ENCODE data around the gene HSPA12A. TPM values are rescaled to one million over a fixed set of nuclear protein-coding genes. Genes with fewer than 3 reads are reported as not detected.

The HSPA12A gene
- polyA plus RNA-seq, 3 donors, result 32.7 to 56.5 (median 48.7) TPM

DNA sequence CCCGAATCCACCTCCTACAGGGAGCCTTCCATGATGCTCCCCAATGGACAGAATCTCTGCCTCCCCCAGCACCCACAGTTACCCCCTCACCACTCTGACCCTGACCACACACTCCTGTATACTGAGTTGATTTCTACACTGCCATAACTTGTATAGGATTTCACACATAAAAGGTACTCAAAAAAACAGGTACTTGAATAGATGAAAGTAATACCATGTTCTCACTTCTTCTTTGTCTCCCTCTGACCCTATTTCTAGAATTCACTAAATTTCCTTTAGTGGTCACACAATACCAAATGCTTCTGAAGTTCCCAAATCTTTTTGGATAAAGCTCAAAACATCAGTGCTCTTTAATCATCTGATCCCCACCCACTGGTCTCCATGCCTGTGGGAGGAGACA is 45.4 kb downstream of the HSPA12A start:
- no peak for DNase-seq

DNA sequence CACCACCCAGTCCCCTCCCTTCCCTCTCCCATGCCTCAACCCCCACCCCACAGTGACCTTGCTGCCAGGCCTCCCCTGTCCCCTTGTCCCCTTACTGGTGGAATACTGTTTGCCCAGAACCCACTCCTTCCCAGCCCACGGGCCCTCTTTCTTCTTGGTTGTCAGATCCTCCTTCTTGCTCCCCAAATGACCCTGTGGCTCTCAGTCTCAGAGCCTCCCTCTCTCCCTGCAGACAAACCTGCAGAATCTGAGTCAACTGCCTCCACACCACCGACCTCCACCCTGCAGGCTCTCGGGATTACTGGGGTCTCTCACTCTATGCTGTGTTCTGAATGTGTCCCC is 47.5 kb downstream of the HSPA12A start:
- no peak for DNase-seq

DNA sequence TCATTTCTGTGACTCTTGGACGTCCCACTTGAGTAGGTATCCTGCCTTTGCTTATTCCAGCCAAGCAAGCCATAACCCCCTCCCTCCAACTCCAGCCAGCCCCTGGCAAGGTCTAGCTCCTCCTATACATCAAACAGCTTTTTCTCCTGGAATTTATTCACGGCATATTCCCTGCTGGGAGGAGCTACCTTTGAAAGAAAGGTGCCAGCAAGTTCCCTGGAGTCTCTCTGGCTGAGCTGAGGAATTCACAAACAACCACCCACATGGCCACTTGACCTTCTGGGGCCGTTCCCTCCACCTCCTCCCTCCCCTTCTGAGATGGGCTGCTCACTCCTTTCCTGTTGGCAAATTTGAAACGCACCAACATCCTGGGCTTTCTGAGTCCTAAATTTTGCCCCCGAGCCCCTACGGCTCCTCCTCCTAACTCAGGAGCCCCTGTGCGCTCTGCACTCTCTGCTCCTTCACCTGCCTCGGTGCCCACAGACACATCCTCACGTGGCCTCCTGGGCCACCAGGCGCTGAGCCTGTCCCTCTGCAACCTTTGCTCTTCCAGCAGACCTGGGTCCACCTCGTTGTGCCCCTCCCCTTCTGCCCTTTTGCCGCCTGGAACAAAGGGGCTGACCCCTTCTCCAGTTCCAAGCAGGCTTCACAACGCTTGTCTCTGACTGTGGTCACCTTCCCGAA is 48.0 kb downstream of the HSPA12A start:
- DNase-seq, result no peak

DNA sequence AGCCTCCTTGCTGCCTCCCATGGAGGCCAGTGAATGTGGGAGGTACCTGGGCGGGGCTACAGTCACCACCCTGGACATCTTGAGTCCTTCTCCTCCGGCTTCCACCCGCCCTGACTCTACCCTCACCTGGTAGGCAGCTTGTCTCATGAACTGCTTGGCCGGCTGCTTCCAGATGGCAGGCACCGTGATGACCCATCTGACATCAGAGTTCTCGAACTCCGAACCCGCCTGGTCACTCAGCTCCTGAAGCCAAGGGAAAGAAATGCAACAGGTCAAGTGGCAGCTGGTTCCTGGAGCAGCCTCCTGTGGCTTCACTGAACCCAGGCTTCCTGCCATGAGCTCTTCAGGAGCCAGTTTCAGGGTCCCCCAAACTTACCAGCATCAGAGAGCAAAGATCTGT is 50.1 kb downstream of the HSPA12A start:
- DNase-seq, result no peak

DNA sequence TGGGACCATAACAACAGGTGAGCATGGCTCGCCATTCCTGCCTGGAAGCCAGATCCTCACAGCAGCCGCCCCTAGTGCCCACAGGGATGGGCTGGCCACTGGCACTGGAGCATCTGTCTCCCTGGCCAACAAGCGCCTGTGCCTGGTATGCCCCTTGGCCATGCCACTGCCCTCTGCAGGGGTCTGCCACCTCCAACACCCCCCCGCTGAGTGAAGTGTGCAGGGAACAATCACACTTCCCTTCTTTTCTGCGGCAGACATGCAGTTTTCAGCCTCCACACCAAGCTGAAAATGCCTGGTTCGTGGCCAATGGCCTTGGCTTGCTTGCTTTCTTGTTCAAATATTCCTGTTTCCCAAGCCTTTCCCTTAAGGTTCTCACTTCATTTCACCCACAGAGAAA is 50.7 kb downstream of the HSPA12A start:
- DNase-seq, result no peak

DNA sequence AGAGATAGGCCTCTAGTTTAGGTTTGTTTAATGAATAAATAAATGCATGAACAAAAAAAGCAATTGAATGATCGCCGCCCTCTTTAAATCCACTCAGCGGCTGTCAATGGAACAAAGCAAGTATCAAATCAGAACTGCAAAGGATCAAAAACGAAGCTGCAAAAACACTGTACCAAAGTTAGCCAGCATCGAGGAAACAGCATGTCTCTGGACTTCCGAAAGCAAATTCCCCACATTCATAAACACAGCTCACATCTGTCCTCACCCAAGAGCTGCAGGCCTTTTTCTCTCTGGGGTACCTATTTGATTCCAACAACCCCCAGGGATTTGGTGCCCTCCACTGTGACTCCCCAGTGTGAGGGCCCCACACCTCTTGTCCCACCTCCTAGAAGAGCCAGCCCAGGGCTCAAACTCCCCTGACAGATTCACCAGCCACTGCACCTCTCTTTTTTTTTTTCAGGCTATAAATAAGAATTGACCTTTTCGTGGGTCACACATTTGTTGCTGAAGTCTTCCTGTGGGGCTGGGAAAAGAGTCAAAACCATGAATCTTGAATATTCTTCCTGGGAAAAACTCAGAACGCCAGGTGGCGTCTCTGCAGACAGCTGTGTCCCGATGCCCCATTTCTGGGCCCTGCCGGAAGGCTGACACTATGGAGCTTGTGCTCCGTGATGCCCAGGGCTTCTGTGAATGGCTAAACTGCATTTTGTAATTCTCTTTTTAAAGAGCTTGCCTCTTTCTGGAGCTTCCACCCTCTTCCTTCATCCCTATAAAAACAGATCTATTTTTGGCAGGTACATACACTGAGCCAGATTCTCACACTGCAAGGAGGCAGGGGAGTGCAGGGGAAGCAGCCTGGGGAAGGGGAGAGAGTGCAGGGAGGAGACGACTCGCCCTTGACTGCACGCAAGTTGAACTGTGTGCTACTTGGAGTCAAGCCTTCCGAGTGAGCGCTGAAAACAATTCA is 51.7 kb downstream of the HSPA12A start:
- no peak for DNase-seq

DNA sequence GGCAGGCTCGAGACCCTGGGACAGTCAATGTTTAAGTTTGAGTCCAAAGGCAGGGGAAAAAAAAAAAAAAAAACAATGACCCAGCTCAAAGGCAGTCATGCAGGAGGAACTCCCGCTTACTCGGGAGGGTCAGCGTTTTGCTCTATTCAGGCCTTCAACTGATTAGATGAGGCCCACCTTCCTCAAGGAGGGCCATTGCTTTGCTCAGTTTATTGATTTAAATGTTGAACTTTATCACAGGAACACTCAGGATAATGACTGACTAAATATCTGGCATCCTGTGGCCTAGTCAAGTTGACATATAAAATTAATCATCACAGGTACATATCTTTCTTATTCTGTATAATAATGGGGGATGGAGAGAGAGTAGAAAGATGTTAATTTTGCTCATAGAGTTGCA is 52.6 kb downstream of the HSPA12A start:
- DNase-seq, result no peak

DNA sequence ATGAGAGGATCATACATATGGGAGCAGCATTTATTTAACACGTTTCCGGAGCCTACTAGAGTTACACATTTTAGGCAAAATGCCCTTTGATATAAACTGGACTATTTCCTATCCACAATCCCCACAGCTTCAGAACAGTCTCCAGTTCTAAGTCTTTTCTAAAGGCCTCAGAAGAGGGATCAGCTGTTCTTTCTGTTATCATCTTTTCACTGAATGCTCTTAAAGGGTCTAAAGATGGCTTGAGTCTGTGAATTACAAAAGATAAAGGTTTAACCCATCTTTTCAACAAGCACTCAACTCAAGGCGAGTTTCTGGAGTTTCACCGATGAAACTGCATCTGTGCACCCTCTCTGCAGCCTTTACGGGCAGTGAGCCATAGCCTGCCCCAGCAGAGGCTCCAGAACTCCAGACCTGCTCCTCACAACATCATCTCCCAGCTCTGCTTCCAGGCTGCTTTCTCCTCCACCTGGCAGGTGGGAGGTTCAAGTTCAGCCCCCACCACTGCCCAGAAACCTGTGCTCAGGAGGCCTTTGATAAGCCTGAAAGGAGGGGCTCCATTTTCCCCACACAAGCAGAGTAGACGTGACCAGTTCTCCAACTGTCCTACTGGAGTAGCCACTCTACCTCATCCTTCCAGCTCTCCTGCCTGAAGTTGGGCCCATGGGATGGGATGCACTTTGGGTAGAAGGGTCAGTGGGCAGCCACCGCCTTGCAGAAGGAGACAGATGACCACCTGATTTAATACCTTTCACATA is 53.4 kb downstream of the HSPA12A start:
- DNase-seq, result no peak

DNA sequence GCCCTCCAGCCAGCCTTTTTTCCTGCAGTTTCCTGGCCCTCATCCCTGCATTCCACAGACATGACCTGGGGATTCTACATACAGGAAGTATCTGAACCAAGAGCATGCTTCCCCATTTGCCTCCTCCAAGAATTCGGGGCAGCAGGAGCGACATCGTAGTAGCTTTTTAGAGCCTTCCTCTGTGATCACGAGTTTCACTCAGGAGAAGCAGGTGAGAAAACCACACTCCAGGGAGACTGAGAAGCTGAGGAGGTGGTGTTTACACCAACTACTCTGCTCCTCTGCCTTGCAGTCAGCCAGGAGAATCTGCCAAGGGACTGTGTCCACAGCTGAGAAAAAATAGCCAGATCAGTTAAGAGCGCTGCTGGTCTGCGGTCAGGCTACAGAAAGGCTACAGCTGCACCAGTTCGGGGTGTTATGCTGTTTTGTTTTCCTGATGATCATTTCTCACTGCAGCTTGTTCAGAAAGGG is 54.1 kb downstream of the HSPA12A start:
- no peak for DNase-seq

DNA sequence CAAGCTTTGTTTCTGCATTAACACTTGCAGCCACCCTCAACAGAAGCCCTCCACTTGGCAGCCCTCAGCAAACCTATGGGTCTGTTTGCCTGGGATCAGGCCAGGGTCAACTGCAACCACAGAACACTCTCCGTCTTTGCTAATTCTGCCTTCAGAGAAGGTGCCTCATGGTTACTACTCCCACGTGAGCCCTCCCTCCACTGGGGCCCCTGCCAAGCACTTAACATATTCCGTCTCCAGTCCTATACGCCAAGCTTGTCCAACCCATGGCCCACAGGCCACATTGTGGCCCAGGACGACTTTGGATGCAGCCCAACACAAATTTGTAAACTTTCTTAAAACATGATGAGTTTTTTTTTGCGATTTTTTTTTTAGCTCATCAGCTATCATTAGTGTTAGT is 54.7 kb downstream of the HSPA12A start:
- DNase-seq, result no peak

DNA sequence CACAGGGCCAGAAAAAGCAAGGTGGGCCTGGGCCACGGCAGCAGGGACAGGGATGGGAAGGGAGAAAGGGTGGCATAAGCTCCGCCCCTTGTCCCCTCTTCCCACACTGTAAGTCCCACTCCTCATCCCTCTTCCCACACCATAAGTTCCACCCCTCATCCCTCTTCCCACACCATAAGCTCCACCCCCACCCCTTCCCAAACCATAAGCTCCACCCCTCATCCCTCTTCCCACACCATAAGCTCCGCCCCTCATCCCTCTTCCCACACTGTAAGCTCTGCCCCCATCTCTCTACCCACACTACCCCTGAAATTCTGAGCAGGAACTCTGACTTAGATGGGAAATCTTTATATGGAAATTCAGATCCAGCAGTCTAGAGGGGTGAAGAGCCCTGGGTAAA is 55.7 kb downstream of the HSPA12A start:
- DNase-seq, result no peak

DNA sequence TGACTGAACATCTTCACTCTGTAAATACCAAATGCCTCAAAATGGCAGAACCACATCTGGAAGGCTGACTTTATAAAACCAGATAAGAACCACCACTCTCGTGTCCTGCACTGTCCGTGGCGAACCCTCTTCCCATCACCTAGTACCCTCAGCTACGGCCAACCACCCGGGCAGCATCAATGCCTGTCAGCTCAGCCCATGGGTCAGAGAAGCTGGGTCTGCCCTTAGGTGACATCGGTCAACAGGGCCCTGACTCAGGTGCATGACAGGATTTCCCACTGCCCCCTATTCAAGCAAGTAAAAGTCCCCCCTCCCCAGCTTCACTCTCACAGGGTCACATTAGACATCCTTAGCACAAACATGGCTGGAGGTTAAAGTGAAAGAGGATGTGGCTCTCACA is 56.6 kb downstream of the HSPA12A start:
- no peak for DNase-seq

DNA sequence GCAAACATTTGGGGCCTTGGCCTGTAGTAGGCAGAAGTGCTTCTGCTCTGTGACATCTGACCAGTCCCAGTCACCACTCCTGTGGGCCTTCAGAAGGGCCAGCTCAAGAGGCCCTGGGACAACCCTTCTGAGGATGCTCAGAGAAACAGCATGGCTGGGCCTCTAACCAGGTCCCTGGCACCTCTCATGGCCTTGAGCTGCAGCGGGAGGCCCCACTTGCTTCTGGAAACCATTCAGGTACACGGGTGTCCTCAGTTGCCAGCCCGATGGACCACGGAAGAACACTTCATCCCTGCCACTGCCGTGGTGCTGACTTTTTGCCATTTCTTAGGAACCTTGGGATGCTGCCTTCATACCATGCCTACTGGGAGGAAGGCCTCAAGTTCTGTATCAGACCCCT is 57.6 kb downstream of the HSPA12A start:
- no peak for DNase-seq

DNA sequence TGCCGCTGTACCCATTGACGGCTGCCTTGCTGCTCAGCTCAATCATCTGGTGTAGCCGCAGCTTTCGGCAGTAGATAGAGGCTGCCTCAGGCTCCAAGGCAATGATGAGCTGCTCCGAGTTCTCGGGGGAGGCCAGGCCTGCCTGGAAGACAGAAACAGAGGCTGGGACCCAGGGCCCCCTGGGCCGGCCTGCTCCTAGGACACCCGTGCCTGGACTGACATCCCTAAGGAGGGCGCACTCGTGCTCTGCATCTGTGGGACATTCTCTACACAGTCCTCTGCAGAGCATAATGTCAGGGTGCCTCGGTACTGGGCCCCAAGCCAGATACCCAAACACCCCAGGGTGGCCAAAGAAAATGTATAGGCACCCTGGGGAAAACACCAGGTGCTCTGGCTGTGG is 58.5 kb downstream of the HSPA12A start:
- no peak for DNase-seq

DNA sequence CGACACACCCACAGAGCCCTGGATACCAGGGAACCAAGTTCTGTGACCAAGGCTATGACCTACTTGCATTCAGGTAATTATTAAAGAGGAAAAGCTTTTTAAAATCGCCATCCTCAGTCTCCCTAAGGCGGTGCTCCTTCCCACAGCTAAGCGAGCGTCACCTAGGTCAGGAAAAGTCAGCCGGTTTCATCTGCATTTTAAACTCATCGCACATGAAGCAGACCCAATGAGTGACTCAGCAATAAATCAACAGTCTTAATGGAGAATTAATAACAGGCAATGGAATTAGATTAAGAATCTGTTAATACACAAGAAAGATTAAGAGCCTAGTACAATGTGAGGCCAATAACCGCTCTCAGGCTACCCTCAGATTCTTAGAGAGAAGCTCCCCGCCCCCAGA is 59.2 kb downstream of the HSPA12A start:
- DNase-seq, result no peak

DNA sequence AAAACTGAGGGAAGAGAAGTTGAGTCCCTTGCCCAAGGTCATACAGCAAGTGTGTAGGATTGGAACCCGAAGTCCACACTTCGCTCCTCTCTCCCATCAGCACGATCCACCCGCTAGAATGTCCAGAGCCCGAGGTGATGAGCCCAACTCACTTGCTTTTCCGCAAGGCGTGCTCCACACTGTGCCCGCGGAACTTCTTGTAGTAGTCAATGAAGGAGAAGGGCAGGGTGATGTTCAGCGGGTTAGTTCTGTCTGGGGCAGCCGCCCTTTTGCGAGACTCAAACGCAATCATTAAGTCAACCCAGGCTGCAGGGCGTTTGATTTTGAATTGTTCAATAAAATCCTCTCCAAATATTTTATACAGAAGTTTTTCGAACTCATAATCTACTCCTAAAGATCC is 63.0 kb downstream of the HSPA12A start:
- no peak for DNase-seq

DNA sequence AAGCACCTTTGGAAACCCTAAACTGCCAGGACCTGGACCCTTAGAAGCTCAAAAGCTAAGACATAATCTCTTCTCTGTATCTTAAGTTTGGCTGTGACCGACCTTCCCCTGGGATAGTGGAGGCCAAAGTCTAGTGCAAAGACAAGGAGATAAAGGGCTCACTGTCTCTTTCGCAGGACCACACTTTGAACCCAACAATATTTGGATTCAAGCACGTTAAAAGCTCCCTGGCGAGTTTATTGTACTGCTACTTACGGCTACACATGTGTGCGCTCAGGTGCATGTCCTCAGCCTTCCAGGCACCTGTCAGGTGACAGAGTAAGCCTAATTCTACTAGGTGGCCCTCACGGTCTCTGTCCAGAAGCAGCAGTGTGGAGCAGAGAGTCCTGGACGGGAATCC is 65.7 kb downstream of the HSPA12A start:
- DNase-seq, result no peak

DNA sequence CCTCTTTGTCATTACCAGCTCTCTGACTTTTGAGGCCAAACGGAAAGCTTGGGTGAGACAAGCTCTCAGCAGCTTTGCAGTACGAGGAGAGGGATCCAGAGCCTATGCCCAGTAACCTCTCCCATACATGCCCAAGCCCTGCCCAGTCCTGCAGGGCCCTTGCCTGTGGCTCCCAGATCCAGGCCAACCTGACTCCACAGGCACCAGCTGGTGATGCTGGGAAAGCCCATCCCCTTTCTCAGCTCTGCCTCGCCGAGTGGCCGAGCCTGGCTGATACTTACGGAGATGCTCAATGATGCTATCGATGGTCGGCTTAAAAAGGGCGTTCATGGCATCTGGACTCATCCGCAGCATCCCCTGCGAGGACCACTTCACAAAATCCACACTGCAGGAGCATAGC is 66.2 kb downstream of the HSPA12A start:
- no peak for DNase-seq

DNA sequence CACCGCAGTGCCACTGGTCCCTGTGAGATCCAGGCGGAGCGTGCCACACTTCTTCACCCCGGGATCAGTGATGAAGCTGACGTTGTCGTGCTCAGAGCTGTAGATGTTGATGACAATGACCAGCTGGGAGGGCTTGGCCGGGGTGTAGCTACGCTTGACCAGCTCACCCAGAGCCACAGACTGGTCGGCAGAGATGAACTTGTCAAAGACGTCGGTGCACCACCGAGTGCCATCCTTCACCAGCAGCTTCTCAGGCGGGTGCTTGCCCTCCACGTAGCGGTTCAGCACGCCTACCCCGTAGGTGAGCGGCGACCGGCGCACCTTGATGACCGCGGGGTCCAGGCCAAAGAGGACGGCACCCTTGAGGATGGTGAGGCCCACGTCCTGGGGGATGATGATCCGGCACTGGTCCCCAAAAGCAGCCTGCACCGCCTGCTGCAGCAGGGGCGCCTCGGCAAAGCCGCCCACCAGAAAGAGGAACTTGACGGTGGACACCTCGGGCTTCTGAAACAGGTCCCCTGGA is 67.4 kb downstream of the HSPA12A start:
- no peak for DNase-seq

DNA sequence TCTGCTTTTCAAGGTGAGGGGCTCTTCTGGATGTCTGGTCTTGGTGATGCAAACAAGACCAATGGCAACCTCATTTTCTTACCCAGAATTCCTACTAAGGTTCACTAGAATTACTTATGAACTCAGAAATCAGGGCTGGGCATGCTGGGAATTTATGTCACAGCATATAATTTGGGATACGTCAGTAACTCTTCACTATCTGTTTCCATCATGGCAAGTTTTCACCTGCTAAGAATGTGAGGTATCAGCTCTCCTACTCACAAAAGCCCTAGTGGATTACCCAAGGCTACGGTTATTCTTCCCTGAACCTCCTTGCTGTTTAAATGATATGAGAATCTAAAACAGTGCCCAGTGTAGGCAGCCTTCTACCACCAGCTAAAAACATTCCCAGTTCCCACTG is 68.5 kb downstream of the HSPA12A start:
- DNase-seq, result no peak

DNA sequence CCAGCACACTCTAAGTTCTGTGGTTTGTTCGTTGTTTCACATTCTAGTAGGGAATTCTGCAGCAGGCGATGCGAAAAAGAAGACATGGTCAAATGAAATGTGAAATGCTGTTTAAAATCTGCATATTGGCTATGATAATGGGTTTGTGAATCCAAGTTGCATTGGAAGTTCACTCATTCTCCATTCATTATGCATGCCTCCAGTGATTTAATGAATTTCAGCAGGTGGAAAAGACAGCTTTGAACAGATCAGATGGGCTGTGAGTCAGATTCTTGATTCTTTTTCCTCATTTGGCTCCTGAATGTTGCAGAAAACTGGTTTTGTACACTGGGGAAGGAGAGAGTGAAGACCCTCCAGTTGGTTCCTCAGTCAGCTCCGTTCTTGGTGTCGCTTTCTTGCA is 69.5 kb downstream of the HSPA12A start:
- no peak for DNase-seq

DNA sequence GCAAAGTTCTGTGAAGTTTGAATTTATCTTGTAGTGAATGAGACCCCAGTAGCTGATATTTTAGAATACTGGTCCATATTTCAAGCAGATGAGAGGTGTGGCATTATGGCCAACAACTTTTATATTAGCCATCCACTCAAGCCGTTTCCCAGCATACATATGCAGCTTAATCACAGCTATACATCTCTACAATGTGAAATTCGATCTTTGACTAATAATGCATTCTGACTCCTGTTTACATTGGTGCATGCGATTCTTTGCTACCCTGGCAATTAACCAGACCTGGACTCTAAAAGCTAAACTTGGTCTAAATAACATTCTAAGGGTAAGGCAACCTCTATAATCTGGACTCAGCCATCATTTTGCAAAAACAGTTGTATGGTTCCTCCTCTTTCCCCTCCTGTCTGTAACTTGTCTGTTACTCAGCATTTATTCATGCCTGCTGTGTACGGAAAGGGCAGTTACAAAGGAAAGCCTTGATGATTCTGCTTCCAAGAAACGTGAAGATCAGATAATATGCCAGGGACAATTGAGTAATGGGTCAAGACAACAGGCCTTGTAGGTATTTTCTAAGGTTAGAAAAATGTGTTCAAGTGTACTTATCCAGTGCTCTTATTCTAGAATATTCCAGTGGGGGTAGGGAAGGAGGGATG is 71.0 kb downstream of the HSPA12A start:
- DNase-seq, result no peak
